ENCODE measurements around the gene MEIS2. TPM values are rescaled to one million over a fixed set of nuclear protein-coding genes. Genes with fewer than 3 reads are reported as not detected.

MEIS2 gene
- total and polyA plus RNA-seq, 8 donors, result 14.1 to 44.5 (median 36.3) TPM

DNA sequence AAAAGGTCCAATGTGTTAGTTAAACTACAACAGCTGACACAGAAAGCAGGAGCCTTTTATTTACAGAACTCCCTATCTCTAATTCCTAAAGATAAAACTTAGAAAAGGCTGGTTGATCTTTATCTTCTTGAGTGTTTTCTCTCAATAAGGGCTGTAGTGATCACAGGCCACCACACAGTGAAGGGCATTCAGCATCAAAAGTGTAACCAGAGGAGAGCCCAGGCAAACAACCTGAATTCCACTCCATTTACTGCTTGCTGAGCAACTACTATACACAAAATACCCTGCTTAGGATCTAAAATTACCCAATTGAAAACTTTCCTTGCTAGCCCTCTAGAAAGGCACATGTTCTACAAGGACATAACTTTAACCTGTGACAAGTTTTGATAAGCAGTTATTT, 122.7 kb downstream of the MEIS2 start:
- Histone ChIP-seq H3K9me3 (peaks cover 0 to 6% of the 10 kb centered on the region in 2 donors), H3K4me1 (no peaks in the 10 kb centered on the region), H3K27me3 (no peaks in the 10 kb centered on the region), H3K4me3 (no peak overlapping the region), H3K27ac (no peak overlapping the region), H3K36me3 (no peaks in the 10 kb centered on the region)
- no peak for ATAC-seq
- no peak for DNase-seq
- TF ChIP-seq, protein P1, sequence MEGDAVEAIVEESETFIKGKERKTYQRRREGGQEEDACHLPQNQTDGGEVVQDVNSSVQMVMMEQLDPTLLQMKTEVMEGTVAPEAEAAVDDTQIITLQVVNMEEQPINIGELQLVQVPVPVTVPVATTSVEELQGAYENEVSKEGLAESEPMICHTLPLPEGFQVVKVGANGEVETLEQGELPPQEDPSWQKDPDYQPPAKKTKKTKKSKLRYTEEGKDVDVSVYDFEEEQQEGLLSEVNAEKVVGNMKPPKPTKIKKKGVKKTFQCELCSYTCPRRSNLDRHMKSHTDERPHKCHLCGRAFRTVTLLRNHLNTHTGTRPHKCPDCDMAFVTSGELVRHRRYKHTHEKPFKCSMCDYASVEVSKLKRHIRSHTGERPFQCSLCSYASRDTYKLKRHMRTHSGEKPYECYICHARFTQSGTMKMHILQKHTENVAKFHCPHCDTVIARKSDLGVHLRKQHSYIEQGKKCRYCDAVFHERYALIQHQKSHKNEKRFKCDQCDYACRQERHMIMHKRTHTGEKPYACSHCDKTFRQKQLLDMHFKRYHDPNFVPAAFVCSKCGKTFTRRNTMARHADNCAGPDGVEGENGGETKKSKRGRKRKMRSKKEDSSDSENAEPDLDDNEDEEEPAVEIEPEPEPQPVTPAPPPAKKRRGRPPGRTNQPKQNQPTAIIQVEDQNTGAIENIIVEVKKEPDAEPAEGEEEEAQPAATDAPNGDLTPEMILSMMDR (IDR thresholded peaks at IDR 0.05), result no peak
- intact Hi-C loops (cut with DNase I), result no loop called here

DNA sequence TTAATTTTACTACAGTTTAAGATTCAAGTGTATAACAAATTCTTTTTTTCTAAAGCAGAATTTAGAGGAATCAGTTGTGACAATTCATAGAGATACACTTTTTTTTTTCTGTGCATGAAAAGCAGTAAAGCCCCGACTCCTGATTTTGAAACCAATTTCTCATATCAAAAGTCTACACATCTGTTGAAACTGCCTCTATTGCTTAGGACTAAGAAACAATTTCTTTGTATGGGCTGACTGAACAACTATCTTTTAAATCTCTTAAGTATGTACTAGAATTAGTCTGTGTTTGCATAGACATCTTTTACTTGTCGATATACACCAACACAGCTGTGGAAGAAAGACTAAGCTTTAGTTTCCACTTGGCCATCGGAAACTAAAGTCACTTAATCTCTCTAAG, 127.6 kb downstream of the MEIS2 start:
- TF ChIP-seq, protein P1 (IDR thresholded peaks at IDR 0.05), result no peak
- DNase-seq (no peak), ATAC-seq (no peak)
- no peaks in the 10 kb centered on the region for H3K36me3 ChIP-seq
- H3K9me3 ChIP-seq, result no peaks in the 10 kb centered on the region
- no peak overlapping the region for H3K4me3 ChIP-seq
- no peaks in the 10 kb centered on the region for H3K4me1 ChIP-seq
- intact Hi-C loops (cut with DNase I), result no loop called here
- H3K27ac ChIP-seq, result no peak overlapping the region
- no peaks in the 10 kb centered on the region for H3K27me3 ChIP-seq

DNA sequence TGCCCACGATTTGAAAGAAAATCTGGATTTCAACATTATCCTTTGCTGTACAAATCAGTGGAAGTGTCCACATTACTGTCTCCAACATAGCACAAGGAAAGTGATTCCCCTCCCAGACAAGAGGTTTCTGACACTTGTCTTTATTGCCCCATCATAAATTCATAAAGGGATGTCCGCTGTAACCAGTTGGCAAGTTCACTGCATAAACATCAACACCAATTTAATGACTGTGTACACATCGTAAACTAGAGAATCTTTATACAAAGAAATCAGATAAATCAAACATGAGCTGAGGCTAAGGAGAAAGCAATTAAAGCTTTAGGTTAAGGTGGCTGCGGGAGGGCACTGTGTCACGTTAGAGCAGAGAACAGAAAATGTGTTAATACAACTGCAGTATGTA, 129.8 kb downstream of the MEIS2 start:
- Histone ChIP-seq H3K27me3 (no peaks in the 10 kb centered on the region), H3K36me3 (no peaks in the 10 kb centered on the region), H3K4me1 (no peaks in the 10 kb centered on the region), H3K27ac (no peak overlapping the region), H3K4me3 (no peak overlapping the region), H3K9me3 (no peaks in the 10 kb centered on the region)
- TF ChIP-seq, protein P1 (IDR thresholded peaks at IDR 0.05), result no peak
- DNase-seq, result no peak
- no peak for ATAC-seq
- intact Hi-C loops (cut with DNase I), result no loop called here

DNA sequence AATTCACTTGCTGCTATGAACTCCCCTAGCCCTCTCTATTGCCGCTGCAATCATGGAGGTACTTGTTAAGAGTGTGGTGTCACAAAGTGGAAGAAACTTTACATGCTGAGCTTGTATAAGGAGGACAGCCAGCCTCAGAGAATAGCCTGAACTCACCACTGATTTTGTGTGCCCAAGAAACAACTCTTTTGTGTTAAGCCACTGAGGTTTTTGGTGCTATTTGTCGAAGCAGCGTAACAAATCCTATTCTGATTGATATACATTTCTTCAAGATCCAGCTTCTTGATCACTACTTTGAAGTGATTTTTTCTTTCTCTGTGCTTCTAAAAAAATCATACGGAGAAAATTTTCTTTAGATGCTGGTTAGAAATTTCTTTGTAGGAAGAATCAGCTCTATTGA, 132.4 kb downstream of the MEIS2 start:
- Histone ChIP-seq H3K4me3 (no peak overlapping the region), H3K27me3 (no peaks in the 10 kb centered on the region), H3K4me1 (no peaks in the 10 kb centered on the region), H3K36me3 (no peaks in the 10 kb centered on the region), H3K9me3 (no peaks in the 10 kb centered on the region), H3K27ac (no peak overlapping the region)
- TF ChIP-seq, protein P1 (IDR thresholded peaks at IDR 0.05), result no peak
- no peak for ATAC-seq
- no peak for DNase-seq
- intact Hi-C loops (cut with DNase I), result no loop called here

DNA sequence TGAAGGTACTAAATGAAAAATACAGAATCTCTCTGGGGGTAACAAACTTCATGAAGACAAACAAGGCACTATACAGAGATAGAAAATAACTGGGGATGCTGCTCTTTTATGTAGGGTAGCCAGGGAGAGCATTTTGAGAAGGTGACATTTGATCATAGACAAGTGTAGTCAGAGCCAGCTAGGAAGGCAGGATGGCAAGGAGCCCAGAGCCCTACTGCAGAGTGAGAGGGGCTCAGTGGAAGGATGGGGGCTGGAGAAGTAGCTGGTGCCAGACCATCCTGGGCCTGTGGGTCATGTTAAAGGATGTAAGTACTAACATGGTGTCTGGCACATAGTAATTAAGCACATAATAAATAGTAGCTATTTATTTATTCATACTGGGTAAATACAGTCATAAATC, 133.6 kb downstream of the MEIS2 start:
- Histone ChIP-seq H3K27me3 (no peaks in the 10 kb centered on the region), H3K4me3 (no peak overlapping the region), H3K4me1 (no peaks in the 10 kb centered on the region), H3K27ac (no peak overlapping the region), H3K9me3 (no peaks in the 10 kb centered on the region), H3K36me3 (no peaks in the 10 kb centered on the region)
- DNase-seq, result no peak
- TF ChIP-seq, protein P1 (IDR thresholded peaks at IDR 0.05), result no peak
- ATAC-seq, result no peak
- intact Hi-C loops (cut with DNase I), result no loop called here
